HG02943 (cell line): Measurements from ENCODE around the gene TMEM19.

Experiments used
- ATAC-seq: cut with Tn5 transposase; IDR thresholded peaks from one replicate; pipeline ENCODE4 v1.9.1; 2021; ENCODE audit warnings: mild to moderate bottlenecking, low read depth, moderate library complexity; ENCODE audit not compliant: unreplicated experiment

The TMEM19 gene

DNA sequence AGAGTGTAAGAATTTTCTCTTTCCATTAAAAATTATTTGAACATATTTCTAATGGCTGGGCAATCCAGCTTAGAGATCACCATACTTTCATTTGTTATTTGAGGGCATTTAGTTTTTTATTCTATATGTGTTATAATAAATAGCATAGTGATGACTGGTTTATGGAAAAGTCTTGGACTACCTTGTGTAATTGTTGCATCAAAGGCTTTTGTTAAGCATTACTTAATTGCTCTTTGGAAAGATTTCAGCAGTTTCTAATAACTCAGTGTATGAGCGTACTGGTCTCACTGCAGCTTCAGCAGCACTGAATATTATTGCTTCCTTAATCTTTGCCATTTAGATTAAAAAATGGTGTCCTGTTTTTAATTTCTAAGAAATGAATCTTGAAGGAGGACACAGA, 22.8 kb downstream of the TMEM19 start:
- ATAC-seq = no peak

DNA sequence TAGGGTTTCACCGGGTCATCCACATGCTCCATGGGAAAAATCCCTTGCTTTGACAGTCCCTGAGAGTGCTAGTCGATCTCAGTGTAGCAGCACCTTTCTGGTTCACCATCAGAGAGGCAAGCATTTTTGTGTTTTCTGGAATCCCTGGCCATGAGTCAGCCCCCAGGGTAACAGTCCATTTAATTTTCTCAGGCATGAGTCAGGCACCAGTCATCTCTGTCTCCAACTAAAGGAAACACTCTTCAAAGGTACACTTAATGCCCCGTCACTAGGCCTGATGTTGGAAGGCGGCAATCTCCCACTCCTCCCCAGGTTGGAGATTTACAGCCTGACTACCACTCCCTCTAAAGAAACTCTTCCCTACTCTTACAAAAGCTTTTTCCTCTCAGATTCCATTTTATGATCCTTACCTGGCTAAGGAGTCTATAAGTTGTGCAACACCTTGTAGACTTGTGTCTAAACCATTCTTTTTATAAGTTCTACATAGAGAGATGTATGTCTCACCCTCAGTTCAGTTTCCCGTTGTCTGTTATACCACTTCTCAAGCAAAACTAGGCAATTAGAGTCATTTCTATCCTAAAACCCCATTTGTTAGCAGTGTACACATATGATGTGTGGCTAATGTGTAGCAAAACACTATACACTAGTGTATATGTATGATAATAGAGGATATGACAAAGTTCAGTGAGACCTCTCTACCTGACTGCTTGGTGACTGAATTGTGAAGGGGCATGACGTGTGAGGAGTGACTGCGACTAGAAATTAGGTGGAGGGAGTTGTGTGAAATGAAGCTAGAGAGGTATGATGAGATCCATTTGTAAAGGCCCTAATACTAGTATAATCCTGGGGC, 24.6 kb downstream of the TMEM19 start:
- no peak for ATAC-seq

DNA sequence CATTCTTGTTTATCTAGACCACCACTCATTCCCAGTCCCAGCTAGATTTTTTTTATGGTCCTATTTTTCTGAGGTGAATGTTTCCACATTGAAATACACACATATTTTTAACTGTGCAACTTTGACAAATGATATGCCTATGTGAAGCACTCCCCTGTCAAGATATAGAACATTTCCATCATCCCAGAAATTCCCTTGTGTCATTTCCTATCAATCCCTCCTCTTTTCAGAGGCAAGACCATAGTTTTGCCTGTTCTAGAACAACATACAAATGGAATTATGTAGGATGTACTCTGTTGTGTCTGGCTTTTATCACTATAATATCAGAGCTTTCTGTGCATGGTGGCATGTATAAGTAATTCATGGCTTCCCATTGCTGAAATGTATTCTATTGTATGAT, 32.7 kb downstream of the TMEM19 start:
- ATAC-seq = no peak

DNA sequence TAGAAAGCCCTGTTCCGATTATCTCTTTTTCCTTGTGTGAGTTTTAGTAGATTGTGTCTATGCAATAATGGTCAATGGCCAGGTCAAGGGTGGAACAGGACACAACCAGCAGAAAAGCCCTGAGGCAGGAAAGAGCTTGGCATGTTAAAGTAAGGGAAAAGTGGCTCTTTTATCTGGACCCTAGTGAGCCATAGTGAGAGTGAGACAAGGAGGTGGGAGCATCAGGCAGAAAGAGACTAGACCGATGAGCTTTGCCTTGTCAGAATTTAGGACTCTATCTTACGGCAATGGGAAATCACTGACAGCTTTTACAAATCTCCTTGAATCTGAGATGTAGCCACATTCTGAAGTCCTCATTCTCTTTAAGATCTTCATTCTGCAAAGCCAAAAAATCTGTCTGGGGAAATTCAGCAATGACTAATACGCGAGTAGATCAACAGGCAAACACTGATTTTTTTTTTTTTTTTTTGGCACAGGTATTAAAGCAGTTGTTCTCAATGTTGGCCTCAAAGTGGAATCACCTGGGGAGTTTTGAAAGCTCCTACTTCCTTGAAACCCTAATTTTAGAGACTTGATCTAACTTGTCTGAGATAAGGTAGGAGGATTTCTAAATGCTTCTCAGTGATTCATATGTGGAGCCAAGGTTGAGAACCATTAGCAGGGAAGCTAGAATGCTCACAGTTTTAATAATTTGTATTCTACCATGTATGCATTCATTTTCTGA, 33.9 kb downstream of the TMEM19 start:
- ATAC-seq = no peak

DNA sequence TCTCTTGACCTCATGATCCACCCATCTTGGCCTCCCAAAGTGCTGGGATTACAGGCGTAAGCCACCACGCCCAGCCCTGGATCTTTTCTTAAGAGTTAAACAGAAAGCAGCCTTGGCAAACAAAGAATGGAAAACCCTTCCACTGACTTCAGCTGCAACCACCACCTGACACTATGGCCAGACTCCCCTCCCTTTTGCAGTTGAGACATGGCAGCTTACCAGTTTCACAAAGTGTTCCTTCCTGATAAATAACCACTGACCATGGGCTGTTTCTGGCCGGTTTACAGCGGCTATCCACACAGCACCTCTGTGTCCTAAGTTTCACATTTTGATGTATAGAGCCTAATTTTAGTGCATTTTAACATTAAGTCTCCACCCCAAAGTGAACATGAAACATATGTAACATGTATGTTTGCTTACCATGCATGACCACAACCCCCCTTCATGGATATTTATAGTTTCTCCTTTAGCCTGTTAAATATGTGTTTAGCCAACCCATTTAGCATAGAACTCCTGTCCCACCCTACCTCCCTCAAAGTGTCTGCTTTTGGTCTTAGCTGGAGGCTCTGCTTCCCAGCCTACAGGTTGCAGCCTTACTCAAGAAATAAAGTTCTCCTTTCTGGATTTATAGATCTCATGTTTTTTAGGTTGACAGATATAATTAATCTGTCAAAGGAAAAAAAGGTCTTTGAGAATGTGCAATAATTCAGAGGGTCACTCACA, 36.1 kb downstream of the TMEM19 start:
- ATAC-seq = no peak

DNA sequence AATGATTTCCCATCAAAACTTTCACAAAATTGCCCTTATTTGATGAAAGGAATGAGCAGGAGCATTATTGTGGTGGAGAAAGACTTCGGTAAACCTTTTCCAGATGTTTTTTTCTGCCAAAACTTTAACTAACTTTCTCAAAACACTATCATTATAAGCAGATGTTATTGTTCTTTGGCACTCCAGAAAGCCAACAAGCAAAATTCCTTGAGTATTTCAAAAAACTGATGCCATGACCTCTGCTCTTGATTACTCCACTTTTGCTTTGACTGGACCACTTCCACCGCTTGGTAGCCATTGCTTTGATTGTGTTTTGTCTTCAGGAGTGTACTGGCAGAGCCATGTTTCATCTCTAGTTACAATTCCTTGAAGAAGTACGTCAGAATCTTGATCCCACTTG, 39.1 kb downstream of the TMEM19 start:
- no peak for ATAC-seq

DNA sequence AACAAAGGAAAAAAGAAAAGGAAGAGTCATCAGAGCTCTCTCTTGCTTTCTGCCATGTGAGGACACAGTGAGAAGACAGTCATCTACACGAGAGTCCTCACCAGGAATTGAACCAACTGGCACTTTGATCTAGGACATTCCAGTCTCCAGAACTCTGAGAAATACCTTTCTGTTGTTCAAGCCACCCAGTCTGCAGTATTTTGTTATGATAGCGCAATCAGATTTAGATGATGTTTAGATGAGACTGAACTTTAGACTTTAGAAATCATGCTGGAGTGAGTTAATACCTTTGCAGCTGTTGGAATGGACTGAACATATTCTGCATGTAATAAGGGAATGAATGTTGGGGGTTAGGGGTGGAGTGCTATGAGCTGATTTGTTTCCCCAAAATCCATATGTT, 40.7 kb downstream of the TMEM19 start:
- no peak for ATAC-seq

DNA sequence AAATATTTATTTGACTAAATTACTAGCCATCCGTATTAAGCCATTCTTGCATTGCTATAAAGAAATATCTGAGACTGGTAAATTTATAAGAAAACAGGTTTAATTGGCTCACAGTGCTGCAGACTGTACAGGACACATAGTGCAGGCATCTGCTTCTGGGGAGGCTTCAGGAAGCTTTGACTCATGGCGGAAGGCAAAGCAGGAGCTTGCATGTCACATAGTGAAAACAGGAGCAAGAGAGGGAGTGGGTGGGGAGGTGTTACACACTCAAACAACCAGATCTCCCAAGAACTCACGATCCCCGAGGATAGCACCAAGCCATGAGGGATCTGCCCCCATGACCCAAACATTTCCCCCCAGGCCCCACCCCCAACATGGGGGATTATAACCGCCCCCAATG, 42.1 kb downstream of the TMEM19 start:
- no peak for ATAC-seq

DNA sequence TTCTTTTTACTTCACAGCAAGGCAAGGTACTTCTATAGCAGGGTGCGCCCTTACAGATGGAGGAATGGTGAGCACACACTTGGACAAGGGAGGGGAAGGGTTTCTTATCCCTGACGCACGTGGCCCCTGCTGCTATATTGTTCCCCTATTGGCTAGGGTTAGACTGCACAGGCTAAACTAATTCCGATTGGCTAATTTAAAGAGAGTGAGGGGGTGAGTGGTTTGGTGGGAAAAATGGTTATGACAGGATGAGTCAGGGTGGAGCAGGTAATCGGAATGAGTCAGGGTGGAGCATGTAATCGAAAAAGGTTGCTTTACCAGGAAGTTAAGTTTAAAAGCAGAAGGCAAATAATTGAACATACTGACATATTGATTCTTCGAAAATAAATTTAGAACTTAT, 45.1 kb downstream of the TMEM19 start:
- ATAC-seq = no peak

DNA sequence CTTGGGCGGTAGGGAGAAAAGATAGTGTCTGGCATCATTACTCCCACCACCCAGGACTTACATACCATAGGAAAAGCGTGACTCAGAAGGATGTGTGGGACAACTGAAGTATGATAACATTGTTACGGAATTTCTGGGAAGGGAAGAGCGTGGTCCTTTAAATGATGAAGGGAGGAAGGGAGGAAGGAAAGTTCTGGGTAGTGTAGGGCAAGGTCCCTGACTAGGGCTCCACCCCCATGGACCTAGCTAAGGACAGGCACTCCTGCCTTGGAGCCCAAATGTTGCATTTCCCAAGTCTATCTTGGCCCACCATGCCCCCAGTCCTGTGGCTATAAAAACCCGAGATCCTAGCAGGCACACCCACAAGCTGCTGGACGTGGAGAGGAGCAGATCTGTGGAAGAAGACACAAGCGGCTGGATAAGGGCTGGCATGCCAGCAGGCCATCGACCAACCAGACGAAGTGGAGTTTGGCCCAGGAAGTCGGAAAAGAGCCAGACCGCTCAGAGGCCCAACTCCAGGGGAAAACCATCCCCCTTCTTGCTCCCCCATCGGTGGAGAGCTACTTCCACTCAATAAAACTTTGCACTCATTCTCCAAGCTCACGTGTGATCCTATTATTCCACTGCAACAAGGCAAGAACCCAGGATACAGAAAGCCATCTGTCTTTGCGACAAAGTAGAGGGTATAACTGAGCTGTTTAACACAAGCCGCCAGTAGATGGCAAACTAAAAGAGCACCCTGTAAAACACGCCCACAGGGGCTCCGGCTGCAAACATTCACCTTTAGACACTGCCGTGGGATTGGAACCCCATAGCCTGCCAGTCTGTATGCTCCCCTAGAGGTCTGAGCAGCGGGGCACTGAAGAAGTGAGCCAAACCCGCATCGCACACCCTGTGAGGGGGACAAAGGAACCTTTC, 45.8 kb downstream of the TMEM19 start:
- no peak for ATAC-seq

DNA sequence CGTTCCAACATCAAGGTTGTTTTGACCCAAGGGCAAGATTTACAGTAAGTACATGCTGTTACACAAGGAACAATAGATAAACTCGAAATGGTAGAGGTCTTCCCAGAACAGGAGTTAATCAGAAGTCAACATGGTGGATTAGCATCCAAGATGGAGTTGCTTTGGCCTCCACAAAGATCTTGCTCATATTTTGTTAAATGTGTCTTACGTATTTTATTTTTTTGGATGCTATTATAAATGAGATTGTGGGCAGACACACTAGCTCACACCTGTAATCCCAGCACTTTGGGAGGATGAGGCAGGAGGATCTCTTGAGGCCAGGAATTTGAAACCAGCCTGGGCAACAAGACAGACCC, 46.5 kb downstream of the TMEM19 start:
- ATAC-seq = no peak

DNA sequence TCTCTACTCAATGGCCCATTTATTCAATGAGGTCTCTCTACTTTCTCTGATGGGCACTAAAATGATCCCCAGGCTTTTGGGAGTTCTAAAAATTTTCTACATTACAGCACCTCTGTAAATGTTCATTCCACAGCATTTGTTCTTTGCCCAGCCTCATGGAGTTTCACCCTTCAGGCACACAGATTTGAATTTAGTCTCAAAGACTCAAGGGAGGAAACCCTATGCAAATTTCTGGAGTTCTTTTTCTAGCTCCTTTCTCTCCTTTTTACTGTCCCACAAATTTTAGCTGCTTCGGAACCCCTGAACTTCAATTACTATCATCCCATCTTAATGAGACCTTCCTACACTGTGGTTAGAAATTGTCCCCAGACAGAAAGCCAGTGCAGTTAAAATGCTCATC, 51.3 kb downstream of the TMEM19 start:
- no peak for ATAC-seq

DNA sequence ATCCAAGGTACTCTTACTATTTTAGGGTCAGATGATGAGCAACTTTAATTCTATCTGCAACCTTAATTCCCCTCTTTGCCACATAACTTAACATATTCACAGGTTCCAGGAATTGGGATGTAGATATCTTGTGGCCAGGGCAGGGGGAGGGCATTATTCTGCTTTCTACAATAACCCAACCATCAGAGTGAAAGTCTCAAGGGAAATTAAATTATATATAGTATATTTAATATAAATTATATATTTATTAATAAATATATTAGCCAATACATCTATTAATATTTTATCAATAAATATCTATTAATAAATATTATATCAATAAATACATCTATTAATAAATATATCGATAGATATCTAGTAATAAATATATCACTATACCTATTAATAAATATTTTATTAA, 57.1 kb downstream of the TMEM19 start:
- no peak for ATAC-seq

DNA sequence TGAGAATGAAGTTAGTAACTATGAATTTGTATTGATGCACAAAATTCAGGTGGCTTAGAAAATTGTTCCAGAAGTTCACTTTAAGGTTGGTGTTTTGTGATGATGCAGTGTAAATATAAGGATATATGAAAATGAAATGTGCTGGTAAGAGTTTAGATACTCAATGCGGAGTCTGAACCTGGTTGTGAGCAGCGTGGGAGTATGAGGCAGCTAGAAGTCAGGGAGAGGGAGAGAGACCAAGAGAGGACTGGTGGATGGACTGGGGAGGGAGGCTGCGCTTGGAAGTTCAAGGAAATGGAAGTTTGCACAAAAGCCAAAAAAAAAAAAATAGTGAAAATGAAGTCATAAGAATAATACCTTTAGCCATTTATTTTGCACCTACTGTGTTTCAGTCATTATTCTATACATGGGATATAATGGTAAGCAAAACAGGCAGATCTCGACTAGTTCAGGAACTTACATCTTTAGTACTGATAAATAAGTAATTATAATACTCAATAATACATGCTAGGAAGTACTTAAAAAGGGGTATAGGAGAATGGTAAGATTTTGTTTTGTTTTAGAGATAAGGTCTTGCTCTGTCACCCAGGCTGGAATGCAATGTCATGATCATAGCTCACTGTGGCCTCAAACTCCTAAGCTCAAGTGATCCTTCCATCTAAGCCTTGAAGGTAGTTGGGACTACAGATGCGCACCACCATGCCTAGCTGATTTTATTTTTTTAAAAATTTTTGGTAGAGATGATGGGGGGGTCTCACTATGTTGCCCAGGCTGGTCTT, 58.8 kb downstream of the TMEM19 start:
- ATAC-seq = no peak

DNA sequence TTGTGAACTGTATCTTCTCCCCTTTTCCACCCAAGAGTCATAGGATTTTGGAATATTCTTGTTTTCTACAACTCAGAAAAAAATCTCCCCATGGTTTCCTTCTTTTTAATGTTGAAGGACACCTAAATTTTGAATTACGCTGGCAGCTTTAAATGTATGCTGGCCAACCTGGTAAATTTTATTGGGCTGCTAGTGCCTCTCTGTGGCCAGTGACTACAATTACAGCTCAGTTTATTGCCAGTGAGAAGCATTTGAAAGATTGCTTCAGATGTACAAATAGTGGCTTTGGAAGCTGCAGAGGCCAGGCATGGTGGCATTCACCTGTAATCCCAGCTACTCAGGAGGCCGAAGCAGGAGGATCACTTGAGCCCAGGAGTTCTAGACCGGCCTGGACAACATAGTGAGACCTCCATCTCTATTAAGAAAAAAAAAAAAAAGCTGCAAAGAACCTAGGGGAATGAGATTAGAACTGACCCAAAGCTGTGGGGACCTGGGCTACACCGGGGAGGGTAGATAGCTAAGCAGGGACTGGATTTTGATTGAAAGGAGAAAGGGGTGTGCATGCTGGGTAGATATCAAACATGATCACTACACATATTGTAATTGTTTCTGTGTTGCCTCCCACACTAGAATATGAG, 61.2 kb downstream of the TMEM19 start:
- ATAC-seq = peak; percentile 96

DNA sequence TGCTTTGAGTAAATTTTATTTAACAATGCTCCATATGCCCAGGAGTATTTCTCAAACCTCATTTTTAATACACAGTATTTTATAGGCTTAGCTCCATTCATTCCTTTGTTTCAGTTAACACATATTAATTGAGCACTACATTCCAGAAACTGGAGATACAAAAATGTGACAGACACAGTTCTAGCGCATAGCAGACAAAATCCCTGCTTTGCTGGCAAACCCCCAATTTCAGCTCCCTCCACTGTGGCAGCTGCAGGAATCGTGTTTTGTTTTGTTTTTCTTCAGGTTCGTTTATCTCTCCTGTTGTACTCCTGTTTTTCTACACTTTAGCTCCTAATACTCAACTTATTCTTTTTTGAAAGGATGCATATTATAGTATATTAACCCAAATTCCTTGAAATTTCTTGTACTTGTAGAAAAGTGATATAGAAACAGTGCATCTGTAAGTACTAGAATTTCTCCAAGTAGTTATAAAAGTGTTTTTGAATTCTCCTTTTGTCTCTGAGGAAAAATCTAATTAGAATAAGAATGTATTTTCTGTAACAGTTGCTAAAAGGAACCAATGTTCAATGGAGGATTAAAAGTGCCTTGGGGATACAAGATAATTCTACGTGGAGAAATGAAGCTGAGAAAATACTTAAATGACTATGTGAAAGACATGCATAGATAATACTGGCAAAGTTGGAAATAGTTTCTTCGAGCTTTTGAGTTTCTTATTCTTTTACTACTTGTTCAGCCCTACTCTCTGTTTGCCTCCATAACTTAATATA, 62.4 kb downstream of the TMEM19 start:
- no peak for ATAC-seq

DNA sequence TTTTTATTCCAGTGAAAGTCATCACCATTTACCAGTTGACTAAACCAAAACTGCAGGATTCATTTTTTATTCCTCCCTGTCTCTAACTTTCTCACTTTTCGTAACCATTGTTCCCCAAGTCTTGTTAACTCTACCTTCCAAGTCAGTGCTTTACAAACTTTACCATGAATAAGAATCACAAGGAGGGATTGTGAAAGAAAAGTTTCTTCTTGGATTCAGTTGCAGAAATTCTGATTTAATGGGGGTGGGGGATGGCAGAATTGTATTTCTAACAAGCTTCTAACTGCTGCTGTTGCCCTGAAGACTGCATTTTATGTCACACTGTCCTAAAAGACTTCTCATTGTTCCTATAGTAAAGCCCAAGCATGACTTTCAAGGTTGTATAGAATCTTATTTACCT, 63.8 kb downstream of the TMEM19 start:
- ATAC-seq = no peak

DNA sequence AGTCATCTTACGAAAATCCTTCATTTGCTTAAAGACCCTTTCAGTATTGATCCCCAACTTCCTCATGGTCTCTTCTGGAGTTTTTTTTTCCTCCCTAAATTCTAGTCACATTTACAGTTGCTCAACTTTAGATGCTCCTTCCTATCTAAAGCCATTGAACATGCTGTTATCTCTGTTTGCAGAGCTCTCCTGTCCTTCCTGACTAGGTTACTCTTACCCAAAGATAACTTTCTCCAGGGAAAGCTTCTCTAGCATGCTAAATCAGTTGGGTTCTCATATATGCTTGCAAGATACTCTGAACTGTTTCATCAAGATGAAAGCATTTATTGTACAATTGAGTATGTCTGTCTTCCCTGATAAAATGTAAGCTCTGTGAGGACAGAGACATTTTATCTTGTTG, 67.0 kb downstream of the TMEM19 start:
- no peak for ATAC-seq
